GM10248 (cell line): ENCODE data around the gene GABRG3.

ENCODE experiments used
- CTCF ChIA-PET: fragments of 300-600 bp; sonication (Branson Sonifier 250); formaldehyde crosslinking; extraction: SDS; loops from one replicate; lab custom pipeline; 2021; ENCODE audit warnings: antibody characterized with exemption; lab: Yijun Ruan, JAX
- POLR2A ChIA-PET: fragments of 350-650 bp; sonication (Branson Sonifier 250); formaldehyde crosslinking; extraction: SDS; loops from one replicate; lab custom pipeline; 2020; ENCODE audit warnings: antibody characterized with exemption; lab: Yijun Ruan, JAX
- DNase-seq: peaks from one replicate; pipeline ENCODE4 v3.0.0; 2012; ENCODE audit errors: extremely low spot score
- CTCF ChIP-seq: IDR thresholded peaks from 2 replicates; pipeline ENCODE4 v1.5.1; 2012; ENCODE audit warnings: mild to moderate bottlenecking, low read depth; ENCODE audit errors: extremely low read depth, missing control alignments, control extremely low read depth

The GABRG3 gene

GRCh38 chr15:27091270-27091940 lies 120.4 kb downstream of the GABRG3 start:
- CTCF ChIA-PET: no interaction called here
- no peak for DNase-seq
- no peak for TF ChIP-seq CTCF
- POLR2A ChIA-PET: no interaction called here

- CTCF ChIA-PET: no interaction called here
- no peak for DNase-seq
- no peak for TF ChIP-seq CTCF
- POLR2A ChIA-PET: no interaction called here
Measured at GRCh38 chr15:27092390-27092789, 121.4 kb downstream of the GABRG3 start.

- CTCF ChIA-PET: no interaction called here
Measured at GRCh38 chr15:27094235-27094634, 123.3 kb downstream of the GABRG3 start.

GRCh38 chr15:27095886-27096624 lies 125.1 kb downstream of the GABRG3 start:
- ChIA-PET POLR2A (no interaction called here), CTCF (no interaction called here)
- no peak for TF ChIP-seq CTCF
- DNase-seq: no peak

More at GRCh38 chr15:27094235-27094634, 123.3 kb downstream of the GABRG3 start:
- POLR2A ChIA-PET: no interaction called here
- TF ChIP-seq CTCF: no peak
- DNase-seq: no peak

GRCh38 chr15:27097506-27097905 lies 126.5 kb downstream of the GABRG3 start:
- ChIA-PET CTCF (no interaction called here), POLR2A (no interaction called here)
- DNase-seq: no peak
- no peak for TF ChIP-seq CTCF

GRCh38 chr15:27101982-27102381 lies 131.0 kb downstream of the GABRG3 start:
- CTCF ChIA-PET: no interaction called here
- DNase-seq: no peak
- TF ChIP-seq CTCF: no peak
- POLR2A ChIA-PET: no interaction called here
